Measurements from ENCODE around the gene APOL3. TPM values are rescaled to one million over a fixed set of nuclear protein-coding genes. Genes with fewer than 3 reads are reported as not detected.
"Not testable (repeated sequence)": the region's sequence is repeated elsewhere in the genome, so short reads cannot be mapped to it uniquely, and the experiment has no call there.

APOL3 gene
- total RNA-seq, 1 donor from 2014 or later, result not detected

- Mint-ChIP-seq H3K27ac (no peak overlapping the region), H3K4me1 (ENCODE audit: low read depth) (peaks cover 3% of the 10 kb centered on the region), H3K4me3 (ENCODE audit: low read depth) (no peak overlapping the region), H3K27me3 (peaks cover 6% of the 10 kb centered on the region), H3K9me3 (ENCODE audit: low read depth) (peaks cover 4% of the 10 kb centered on the region), H3K36me3 (ENCODE audit: insufficient read depth) (no peaks in the 10 kb centered on the region)
- peak; percentile 15 for TF ChIP-seq CTCF (IDR thresholded peaks at IDR 0.05; ENCODE audit: unreplicated experiment)
- no peak for DNase-seq (ENCODE audit: low spot score, unreplicated experiment)
Observed at GRCh38 chr22:36104435-36104834, 56.1 kb downstream of the APOL3 start.

- Mint-ChIP-seq H3K27ac (no peak overlapping the region), H3K36me3 (ENCODE audit: insufficient read depth) (no peaks in the 10 kb centered on the region), H3K4me3 (ENCODE audit: low read depth) (no peak overlapping the region), H3K27me3 (peaks cover 6% of the 10 kb centered on the region), H3K9me3 (ENCODE audit: low read depth) (peaks cover 4% of the 10 kb centered on the region), H3K4me1 (ENCODE audit: low read depth) (peaks cover 3% of the 10 kb centered on the region)
- no peak for TF ChIP-seq CTCF (IDR thresholded peaks at IDR 0.05; ENCODE audit: unreplicated experiment)
- no peak for DNase-seq (ENCODE audit: low spot score, unreplicated experiment)
Observed at GRCh38 chr22:36103891-36104290, 56.7 kb downstream of the APOL3 start.

GRCh38 chr22:36102995-36103394 lies 57.6 kb downstream of the APOL3 start:
- H3K9me3 Mint-ChIP-seq (ENCODE audit: low read depth), result peaks cover 4% of the 10 kb centered on the region
- no peak overlapping the region for H3K4me3 Mint-ChIP-seq (ENCODE audit: low read depth)
- H3K27ac Mint-ChIP-seq, result no peak overlapping the region
- peaks cover 6% of the 10 kb centered on the region for H3K27me3 Mint-ChIP-seq
- H3K36me3 Mint-ChIP-seq (ENCODE audit: insufficient read depth), result no peaks in the 10 kb centered on the region
- peaks cover 3% of the 10 kb centered on the region for H3K4me1 Mint-ChIP-seq (ENCODE audit: low read depth)
- no peak for TF ChIP-seq CTCF (IDR thresholded peaks at IDR 0.05; ENCODE audit: unreplicated experiment)
- no peak for DNase-seq (ENCODE audit: low spot score, unreplicated experiment)

DNA sequence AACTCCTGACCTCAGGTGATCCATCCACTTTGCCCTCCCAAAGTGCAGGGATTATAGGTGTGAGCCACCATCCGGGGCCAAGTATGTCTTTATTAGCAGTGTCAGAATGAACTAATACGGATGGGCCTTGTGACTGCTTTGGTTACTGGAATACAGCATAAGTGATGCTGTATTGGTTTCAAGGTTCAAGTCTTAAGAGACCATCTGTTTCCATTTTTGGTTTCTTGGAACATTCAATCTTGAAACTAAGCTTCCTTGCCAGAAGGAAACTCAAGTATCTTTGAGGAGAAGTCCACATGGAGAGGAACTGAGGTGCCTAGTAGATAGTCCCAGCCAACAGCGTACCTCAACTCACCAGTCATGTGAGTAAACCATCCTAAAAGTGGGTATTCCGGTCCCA lies 58.8 kb downstream of the APOL3 start:
- Mint-ChIP-seq H3K9me3 (ENCODE audit: low read depth) (peaks cover 4% of the 10 kb centered on the region), H3K27me3 (peaks cover 6% of the 10 kb centered on the region), H3K4me3 (ENCODE audit: low read depth) (no peak overlapping the region), H3K36me3 (ENCODE audit: insufficient read depth) (no peaks in the 10 kb centered on the region), H3K27ac (no peak overlapping the region), H3K4me1 (ENCODE audit: low read depth) (peaks cover 3% of the 10 kb centered on the region)
- DNase-seq (ENCODE audit: low spot score, unreplicated experiment), result no peak
- no peak for TF ChIP-seq CTCF (IDR thresholded peaks at IDR 0.05; ENCODE audit: unreplicated experiment)

- H3K27ac Mint-ChIP-seq, result not testable (repeated sequence)
Observed at GRCh38 chr22:36100908-36101307, 59.6 kb downstream of the APOL3 start.

GRCh38 chr22:36100134-36100824 lies 60.3 kb downstream of the APOL3 start:
- no peak overlapping the region for H3K4me3 Mint-ChIP-seq (ENCODE audit: low read depth)

More at GRCh38 chr22:36100908-36101307, 59.6 kb downstream of the APOL3 start:
- not testable (repeated sequence) for DNase-seq (ENCODE audit: low spot score, unreplicated experiment); H3K9me3 Mint-ChIP-seq (ENCODE audit: low read depth); H3K4me1 Mint-ChIP-seq (ENCODE audit: low read depth); H3K4me3 Mint-ChIP-seq (ENCODE audit: low read depth); H3K36me3 Mint-ChIP-seq (ENCODE audit: insufficient read depth); H3K27me3 Mint-ChIP-seq

GRCh38 chr22:36099561-36099960 lies 61.0 kb downstream of the APOL3 start:
- not testable (repeated sequence) for H3K4me1 Mint-ChIP-seq (ENCODE audit: low read depth); H3K36me3 Mint-ChIP-seq (ENCODE audit: insufficient read depth); H3K27me3 Mint-ChIP-seq; H3K9me3 Mint-ChIP-seq (ENCODE audit: low read depth); H3K4me3 Mint-ChIP-seq (ENCODE audit: low read depth); DNase-seq (ENCODE audit: low spot score, unreplicated experiment)
- H3K27ac Mint-ChIP-seq, result peak overlapping the region; percentile 41

More at GRCh38 chr22:36100134-36100824, 60.3 kb downstream of the APOL3 start:
- Mint-ChIP-seq H3K27me3 (no peaks in the 10 kb centered on the region), H3K9me3 (ENCODE audit: low read depth) (peaks cover 4% of the 10 kb centered on the region), H3K36me3 (ENCODE audit: insufficient read depth) (no peaks in the 10 kb centered on the region), H3K27ac (no peak overlapping the region), H3K4me1 (ENCODE audit: low read depth) (peaks cover 3% of the 10 kb centered on the region)
- no peak for DNase-seq (ENCODE audit: low spot score, unreplicated experiment)
- TF ChIP-seq CTCF (IDR thresholded peaks at IDR 0.05; ENCODE audit: unreplicated experiment), result no peak
